H1 (cell line): ENCODE results near the gene CASP9. TPM values are rescaled to one million over a fixed set of nuclear protein-coding genes. Genes with fewer than 3 reads are reported as not detected.
"Not testable (repeated sequence)": the region's sequence is repeated elsewhere in the genome, so short reads cannot be mapped to it uniquely, and the experiment has no call there.

Experiments
- CTCF ChIA-PET: fragments of 300-600 bp; sonication (Branson Sonifier 250); formaldehyde crosslinking; loops from one replicate; lab custom pipeline; 2021; ENCODE audit not compliant: partially characterized antibody; lab: Charles Lee
- POLR2A ChIA-PET: fragments of 300-600 bp; sonication (Branson Sonifier 250); formaldehyde crosslinking; loops from one replicate; lab custom pipeline; 2021; ENCODE audit warnings: inconsistent platforms; ENCODE audit not compliant: partially characterized antibody; lab: Charles Lee
- DNase-seq, 2 experiments: peaks; one replicate each; pipeline versions ENCODE4 v3.0.0 to v3.0.0-alpha.2; 2010 to 2022; ENCODE audit warnings: low spot score in 2 of 2, low read depth in 1 of 2, mixed read lengths in 1 of 2
- FAIRE-seq: peaks from 2 replicates; lab custom pipeline; 2011; peaks lifted over from hg19 to GRCh38; lab: Jason Lieb, UNC
- H2AFZ ChIP-seq: 2 replicates; pipeline ENCODE4 v1.8.1; 2012; ENCODE audit warnings: low read length, inconsistent platforms
- H2AK5ac ChIP-seq: 2 replicates; pipeline ENCODE4 v1.6.1; 2013; ENCODE audit warnings: low read depth, low read length
- H2BK120ac ChIP-seq: replicated peaks from 2 replicates; pipeline ENCODE3; 2013; ENCODE audit warnings: low read depth, low read length, inconsistent platforms
- H2BK12ac ChIP-seq: 2 replicates; pipeline ENCODE4 v1.6.1; 2013; ENCODE audit warnings: low read depth, low read length
- H2BK15ac ChIP-seq: 2 replicates; pipeline ENCODE4 v1.6.1; 2013; ENCODE audit warnings: low read length
- H2BK20ac ChIP-seq: 2 replicates; pipeline ENCODE4 v1.6.1; 2013; ENCODE audit warnings: low read length
- H2BK5ac ChIP-seq: 2 replicates; pipeline ENCODE4 v1.6.1; 2013; ENCODE audit warnings: low read depth, low read length
- H3K14ac ChIP-seq: 2 replicates; pipeline ENCODE4 v1.6.1; 2013; ENCODE audit warnings: inconsistent platforms; ENCODE audit not compliant: insufficient read length
- H3K18ac ChIP-seq: 2 replicates; pipeline ENCODE4 v1.6.1; 2013; ENCODE audit warnings: low read length; ENCODE audit errors: extremely low read depth
- H3K23ac ChIP-seq: 2 replicates; pipeline ENCODE4 v1.6.1; 2013; ENCODE audit warnings: inconsistent platforms; ENCODE audit not compliant: insufficient read length
- H3K23me2 ChIP-seq: 2 replicates; pipeline ENCODE4 v1.6.1; 2013; ENCODE audit warnings: low read depth, low read length
- H3K27ac ChIP-seq: 2 replicates; pipeline ENCODE4 v1.6.1; 2011; ENCODE audit warnings: low read depth, low read length, inconsistent platforms
- H3K27me3 ChIP-seq, 4 experiments: replicated peaks in 1 of 4; 1 replicate in 1 of 4; 2 replicates in 3 of 4; pipeline versions ENCODE4 v1.6.1 to v1.8.1; 2011 to 2013; ENCODE audit warnings: low read length in 3 of 4, mild to moderate bottlenecking in 3 of 4, inconsistent platforms in 2 of 4, mixed read lengths in 2 of 4, moderate library complexity in 1 of 4; ENCODE audit not compliant: control insufficient read depth in 3 of 4, insufficient read depth in 3 of 4; ENCODE audit errors: extremely low read depth in 1 of 4
- H3K36me3 ChIP-seq, 4 experiments: 2 replicates each; pipeline versions ENCODE4 v1.6.1 to v1.8.1; 2011 to 2013; ENCODE audit warnings: mild to moderate bottlenecking in 4 of 4, low read length in 3 of 4, moderate library complexity in 2 of 4, control low read depth in 1 of 4, inconsistent platforms in 1 of 4; ENCODE audit not compliant: insufficient read depth in 4 of 4, control insufficient read depth in 2 of 4
- H3K4ac ChIP-seq: replicated peaks from 2 replicates; pipeline ENCODE3; 2013; ENCODE audit warnings: low read length, low read depth, mixed read lengths, inconsistent platforms; ENCODE audit not compliant: insufficient read length
- H3K4me1 ChIP-seq, 4 experiments: replicated peaks in 1 of 4; 1 replicate in 1 of 4; 2 replicates in 3 of 4; pipeline versions ENCODE4 v1.6.1 to v1.8.1; 2011 to 2013; ENCODE audit warnings: low read length in 3 of 4, inconsistent platforms in 2 of 4, mixed read lengths in 1 of 4; ENCODE audit not compliant: insufficient read depth in 4 of 4, control insufficient read depth in 3 of 4
- H3K4me2 ChIP-seq, 2 experiments: 2 replicates each; pipeline versions ENCODE4 v1.6.1 to v1.8.1; 2011 to 2013; ENCODE audit warnings: low read depth in 2 of 2, low read length in 2 of 2, control low read depth in 1 of 2, inconsistent platforms in 1 of 2, mild to moderate bottlenecking in 1 of 2; ENCODE audit not compliant: insufficient read depth in 1 of 2
- H3K4me3 ChIP-seq, 4 experiments: fragments of 200-600, 300-600 bp in 1 of 4; sonication (generic), shearing (Covaris generic), sonication (Bioruptor Twin) in 1 of 4; 2 replicates each; pipeline versions ENCODE4 v1.5.1 to v1.8.1; 2011 to 2016; ENCODE audit warnings: low read length in 4 of 4, low read depth in 3 of 4, control low read depth in 2 of 4, inconsistent platforms in 2 of 4, mild to moderate bottlenecking in 2 of 4, mixed read lengths in 1 of 4, moderate library complexity in 1 of 4; ENCODE audit not compliant: insufficient read depth in 2 of 4; ENCODE audit errors: extremely low read depth in 1 of 4
- H3K56ac ChIP-seq: replicated peaks from 2 replicates; pipeline ENCODE3; 2013; ENCODE audit warnings: low read depth, mild to moderate bottlenecking, mixed read lengths, low read length, inconsistent platforms; ENCODE audit not compliant: insufficient read length
- H3K79me1 ChIP-seq: 2 replicates; pipeline ENCODE4 v1.6.1; 2013; ENCODE audit warnings: low read depth, low read length, control low read depth
- H3K79me2 ChIP-seq, 2 experiments: 2 replicates each; pipeline versions ENCODE4 v1.6.1 to v1.8.1; 2012 to 2013; ENCODE audit warnings: low read length in 2 of 2, mild to moderate bottlenecking in 2 of 2, inconsistent platforms in 1 of 2; ENCODE audit not compliant: insufficient read depth in 2 of 2, control insufficient read depth in 1 of 2
- H3K9ac ChIP-seq, 4 experiments: replicated peaks in 1 of 4; 1 replicate in 1 of 4; 2 replicates in 3 of 4; pipeline versions ENCODE4 v1.6.1 to v1.8.1; 2011 to 2013; ENCODE audit warnings: low read depth in 3 of 4, low read length in 3 of 4, control low read depth in 2 of 4, mild to moderate bottlenecking in 2 of 4, moderate library complexity in 2 of 4, inconsistent platforms in 1 of 4; ENCODE audit errors: extremely low read depth in 1 of 4
- H3K9me3 ChIP-seq, 2 experiments: 2 replicates each; pipeline versions ENCODE4 v1.6.1 to v1.8.1; 2012 to 2013; ENCODE audit warnings: mild to moderate bottlenecking in 2 of 2, moderate library complexity in 2 of 2, control low read depth in 1 of 2, inconsistent platforms in 1 of 2, low read depth in 1 of 2, low read length in 1 of 2, mixed read lengths in 1 of 2; ENCODE audit not compliant: insufficient read depth in 2 of 2
- H4K20me1 ChIP-seq, 2 experiments: replicated peaks in 1 of 2; 2 replicates each; pipeline versions ENCODE3 to v1.8.1; 2011 to 2013; ENCODE audit warnings: inconsistent platforms in 2 of 2, low read length in 2 of 2, mild to moderate bottlenecking in 1 of 2; ENCODE audit not compliant: insufficient read depth in 2 of 2, control insufficient read depth in 1 of 2
- H4K5ac ChIP-seq: 2 replicates; pipeline ENCODE4 v1.6.1; 2013; ENCODE audit warnings: low read length, low read depth, mixed read lengths, inconsistent platforms; ENCODE audit not compliant: insufficient read length
- H4K8ac ChIP-seq: 2 replicates; pipeline ENCODE4 v1.8.0; 2013; ENCODE audit warnings: mild to moderate bottlenecking, moderate library complexity, low read length, inconsistent platforms; ENCODE audit not compliant: insufficient read depth; ENCODE audit errors: extremely low read depth
- H4K91ac ChIP-seq: replicated peaks from 2 replicates; pipeline ENCODE3; 2013; ENCODE audit warnings: low read length, mixed read lengths, inconsistent platforms; ENCODE audit not compliant: insufficient read length
- WGBS, 2 experiments: shearing (Covaris generic) in 1 of 2; methylation state at CpG; one replicate each; pipeline versions ENCODE4 v1.1.6 to v1.1.7; 2013 to 2015; ENCODE audit warnings: low lambda C conversion rate in 2 of 2, mixed read lengths in 2 of 2, inconsistent platforms in 1 of 2, low coverage in 1 of 2, missing lambda C conversion rate in 1 of 2; ENCODE audit not compliant: insufficient replicate concordance in 2 of 2, insufficient coverage in 1 of 2, insufficient read length in 1 of 2; ENCODE audit errors: extremely low coverage in 1 of 2, missing lambda C conversion rate in 1 of 2; 5-methylcytosine and 5-hydroxymethylcytosine counted together
- polyA plus RNA-seq, 7 experiments: library from polyadenylated mRNA; depleted of rRNA in 3 of 7; stranded (reverse) in 5 of 7; unstranded in 2 of 7; fragments of >200 nt in 5 of 7; fragments of 200-250 nt in 2 of 7; gene quantifications; 1 replicate in 5 of 7; 2 replicates in 1 of 7; 4 replicates in 1 of 7; pipeline versions ENCODE4 v1.2.1 to v1.2.3, GENCODE V29; 2011 to 2013; ENCODE audit warnings: missing spikeins in 2 of 7, mixed read lengths in 2 of 7
- total RNA-seq: library from RNA; stranded (reverse); fragmentation: NEBNext Ultra II Directional; extraction: Animal tissue kit (Norgen Biotek cat#: 25700); gene quantifications from 2 replicates; pipeline ENCODE4 v1.2.1, GENCODE V29; 2021

Gene CASP9
- total and polyA plus RNA-seq, 2 of the 8 experiments (the other 6 are each of a cell fraction or from before 2014, with no cell fraction given), result 14.8 to 36.3 TPM

DNA sequence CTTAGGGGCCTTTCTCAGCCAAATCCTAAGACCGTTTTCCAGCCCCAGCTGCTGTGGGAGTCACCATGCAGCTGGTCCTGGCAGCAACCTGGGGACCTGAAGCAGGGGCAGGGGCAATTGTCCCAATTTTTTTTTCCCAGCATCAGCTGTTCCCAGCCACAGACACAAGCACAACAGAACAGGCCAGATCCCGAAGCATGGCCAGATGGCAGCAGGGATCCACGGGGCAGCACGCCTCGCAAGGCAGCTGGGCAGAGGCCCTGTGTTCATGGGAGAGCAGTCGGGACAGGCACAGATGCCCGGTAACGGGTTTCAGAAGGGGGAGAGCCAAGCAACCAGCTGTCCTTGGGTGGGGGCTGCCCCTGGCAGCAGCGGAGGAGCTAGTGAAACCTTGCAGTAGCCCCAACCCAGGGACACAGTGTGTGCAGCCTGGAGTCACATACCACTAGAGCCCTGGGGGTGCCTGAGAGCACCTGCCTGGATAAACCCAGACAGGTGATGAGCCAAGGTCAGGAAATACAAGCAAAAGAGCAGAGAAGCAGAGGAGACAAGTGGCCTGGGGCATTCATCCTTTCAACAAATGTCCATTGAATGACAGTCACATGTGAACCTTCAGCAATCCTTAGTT lies 54.1 kb downstream of the CASP9 start:
- H4K8ac ChIP-seq, FAIRE-seq, H2AK5ac ChIP-seq, H3K14ac ChIP-seq, H3K9me3 ChIP-seq, H3K36me3 ChIP-seq, H2BK15ac ChIP-seq, H2BK20ac ChIP-seq, H3K4me1 ChIP-seq, H3K4me2 ChIP-seq, H3K4me3 ChIP-seq, H3K56ac ChIP-seq, H3K4ac ChIP-seq, H4K5ac ChIP-seq, H3K79me1 ChIP-seq, H3K27ac ChIP-seq, H4K20me1 ChIP-seq, H3K79me2 ChIP-seq, H2AFZ ChIP-seq, H3K23me2 ChIP-seq, H4K91ac ChIP-seq, H2BK12ac ChIP-seq, CTCF ChIA-PET, H3K27me3 ChIP-seq, H3K18ac ChIP-seq, DNase-seq, H3K23ac ChIP-seq, H3K9ac ChIP-seq, H2BK5ac ChIP-seq, H2BK120ac ChIP-seq, POLR2A ChIA-PET: not testable (repeated sequence)
- 81% methylated on average over 9 of the region's 9 CpGs; no CpG with 5 or more reads in 1 of the 2 experiments for WGBS, 2 experiments
